H9 (cell line): ENCODE data around the gene SLC25A42. TPM values are rescaled to one million over a fixed set of nuclear protein-coding genes. Genes with fewer than 3 reads are reported as not detected.

Source experiments
- DNase-seq: peaks from one replicate; pipeline ENCODE4 v3.0.0-alpha.2; 2017
- H2AFZ ChIP-seq: one replicate; pipeline ENCODE4 v1.6.1; 2013; ENCODE audit warnings: mild to moderate bottlenecking, low read length, control low read depth, moderate library complexity
- H2AK5ac ChIP-seq: 2 replicates; pipeline ENCODE4 v1.6.1; 2013; ENCODE audit warnings: low read length, control low read depth, mixed read lengths; ENCODE audit not compliant: insufficient read length
- H2BK120ac ChIP-seq: one replicate; pipeline ENCODE4 v1.6.1; 2013; ENCODE audit warnings: low read depth, mild to moderate bottlenecking, low read length, control low read depth, inconsistent platforms; ENCODE audit not compliant: poor library complexity, severe bottlenecking
- H2BK12ac ChIP-seq: 2 replicates; pipeline ENCODE4 v1.6.1; 2013; ENCODE audit warnings: low read length, control low read depth, mixed read lengths, low read depth; ENCODE audit not compliant: insufficient read length
- H2BK15ac ChIP-seq: 2 replicates; pipeline ENCODE4 v1.6.1; 2013; ENCODE audit warnings: low read depth, low read length, control low read depth
- H2BK20ac ChIP-seq: one replicate; pipeline ENCODE4 v1.6.1; 2013; ENCODE audit warnings: low read depth, mild to moderate bottlenecking, low read length, control low read depth, inconsistent platforms; ENCODE audit not compliant: poor library complexity, severe bottlenecking
- H2BK5ac ChIP-seq: 2 replicates; pipeline ENCODE4 v1.6.1; 2013; ENCODE audit warnings: low read length, control low read depth, mixed read lengths; ENCODE audit not compliant: insufficient read length
- H3K14ac ChIP-seq: 2 replicates; pipeline ENCODE4 v1.6.1; 2013; ENCODE audit warnings: low read length, control low read depth; ENCODE audit not compliant: insufficient read depth
- H3K18ac ChIP-seq: 2 replicates; pipeline ENCODE4 v1.6.1; 2013; ENCODE audit warnings: low read depth, mild to moderate bottlenecking, mixed read lengths, low read length, control low read depth; ENCODE audit not compliant: insufficient read length
- H3K23ac ChIP-seq: 2 replicates; pipeline ENCODE4 v1.6.1; 2013; ENCODE audit warnings: low read length, control low read depth, mixed read lengths, low read depth; ENCODE audit not compliant: insufficient read length
- H3K23me2 ChIP-seq: 2 replicates; pipeline ENCODE4 v1.6.1; 2013; ENCODE audit warnings: low read depth, mild to moderate bottlenecking, mixed read lengths, low read length, control low read depth; ENCODE audit not compliant: insufficient read length, poor library complexity, severe bottlenecking
- H3K27ac ChIP-seq: 2 replicates; pipeline ENCODE4 v1.5.1; 2013; ENCODE audit warnings: low read length, control low read depth, mixed read lengths, low read depth; ENCODE audit not compliant: insufficient read length
- H3K27me3 ChIP-seq: 2 replicates; pipeline ENCODE4 v1.6.1; 2013; ENCODE audit warnings: low read length, control low read depth, inconsistent platforms; ENCODE audit not compliant: insufficient read depth
- H3K4ac ChIP-seq: 2 replicates; pipeline ENCODE4 v1.6.1; 2013; ENCODE audit warnings: low read depth, mild to moderate bottlenecking, control low read depth, inconsistent platforms, low read length, moderate library complexity
- H3K4me1 ChIP-seq: 2 replicates; pipeline ENCODE4 v1.6.1; 2013; ENCODE audit warnings: low read length, control low read depth, inconsistent platforms; ENCODE audit not compliant: insufficient read depth
- H3K4me2 ChIP-seq: 2 replicates; pipeline ENCODE4 v1.6.1; 2013; ENCODE audit warnings: low read length, control low read depth, mixed read lengths; ENCODE audit not compliant: insufficient read length, insufficient read depth
- H3K56ac ChIP-seq: 2 replicates; pipeline ENCODE4 v1.6.1; 2013; ENCODE audit warnings: low read depth, mild to moderate bottlenecking, mixed read lengths, low read length, control low read depth; ENCODE audit not compliant: insufficient read length
- H3K79me1 ChIP-seq: 2 replicates; pipeline ENCODE4 v1.6.1; 2013; ENCODE audit warnings: low read depth, mild to moderate bottlenecking, moderate library complexity, low read length, control low read depth, inconsistent platforms; ENCODE audit not compliant: insufficient read depth, poor library complexity, severe bottlenecking
- H3K79me2 ChIP-seq: 2 replicates; pipeline ENCODE4 v1.6.1; 2013; ENCODE audit warnings: low read length, control low read depth, inconsistent platforms; ENCODE audit not compliant: insufficient read depth
- H3K9ac ChIP-seq: 2 replicates; pipeline ENCODE4 v1.6.1; 2013; ENCODE audit warnings: low read length, control low read depth, mixed read lengths; ENCODE audit not compliant: insufficient read length; ENCODE audit errors: extremely low read depth
- H3K9me3 ChIP-seq: one replicate; pipeline ENCODE4 v1.6.1; 2013; ENCODE audit warnings: low read depth, low read length, inconsistent platforms; ENCODE audit not compliant: control insufficient read depth
- H3T11ph ChIP-seq: one replicate; pipeline ENCODE4 v1.6.1; 2013; ENCODE audit warnings: mild to moderate bottlenecking, low read length, control low read depth, inconsistent platforms
- H4K20me1 ChIP-seq: one replicate; pipeline ENCODE4 v1.6.1; 2013; ENCODE audit not compliant: control insufficient read depth, insufficient read length, insufficient read depth
- H4K5ac ChIP-seq: 2 replicates; pipeline ENCODE4 v1.6.1; 2013; ENCODE audit warnings: low read depth, mild to moderate bottlenecking, mixed read lengths, low read length, control low read depth; ENCODE audit not compliant: insufficient read length
- H4K8ac ChIP-seq: replicated peaks from 2 replicates; pipeline ENCODE4 v1.6.1; 2013; ENCODE audit warnings: low read length, control low read depth, mixed read lengths, low read depth; ENCODE audit not compliant: insufficient read length
- H4K91ac ChIP-seq: 2 replicates; pipeline ENCODE4 v1.6.1; 2013; ENCODE audit warnings: low read depth, mild to moderate bottlenecking, moderate library complexity, mixed read lengths, low read length, control low read depth; ENCODE audit not compliant: insufficient read length
- H3K27ac Mint-ChIP-seq, 3 experiments: 2 replicates in 2 of 3; 3 replicates in 1 of 3; pipeline ENCODE4 v1.8.0; 2020 to 2021; ENCODE audit warnings: mixed read lengths in 3 of 3, mild to moderate bottlenecking in 1 of 3, moderate library complexity in 1 of 3
- H3K27me3 Mint-ChIP-seq: 2 replicates; pipeline ENCODE4 v1.8.0; 2021; ENCODE audit warnings: low read depth, mild to moderate bottlenecking, moderate library complexity, mixed read lengths
- H3K36me3 Mint-ChIP-seq, 3 experiments: 2 replicates in 2 of 3; 3 replicates in 1 of 3; pipeline ENCODE4 v1.8.0; 2020 to 2021; ENCODE audit warnings: low read depth in 3 of 3, mixed read lengths in 3 of 3; ENCODE audit not compliant: insufficient read depth in 1 of 3
- H3K4me1 Mint-ChIP-seq, 2 experiments: 2 replicates each; pipeline ENCODE4 v1.8.0; 2020; ENCODE audit warnings: mixed read lengths in 2 of 2
- H3K4me3 Mint-ChIP-seq, 2 experiments: 2 replicates in 1 of 2; 3 replicates in 1 of 2; pipeline ENCODE4 v1.8.0; 2020 to 2021; ENCODE audit warnings: mild to moderate bottlenecking in 2 of 2, mixed read lengths in 2 of 2, moderate library complexity in 1 of 2
- H3K9me3 Mint-ChIP-seq, 2 experiments: 2 replicates in 1 of 2; 3 replicates in 1 of 2; pipeline ENCODE4 v1.8.0; 2020; ENCODE audit warnings: mild to moderate bottlenecking in 2 of 2, mixed read lengths in 2 of 2, moderate library complexity in 1 of 2
- WGBS: extraction: QIAGEN DNeasy Blood & Tissue Kit; methylation state at CpG from one replicate; pipeline ENCODE4 v1.1.7; 2013; ENCODE audit warnings: missing lambda C conversion rate, low lambda C conversion rate, mixed read lengths; ENCODE audit not compliant: insufficient read length; ENCODE audit errors: extremely low coverage; 5-methylcytosine and 5-hydroxymethylcytosine counted together
- total RNA-seq: library from RNA; stranded (reverse); gene quantifications from 2 replicates; pipeline ENCODE4 v1.2.1, GENCODE V29; 2021
- TF ChIP-seq, protein P1 (sequence below): fragments of 200-600 bp; sonication (generic); conservative IDR thresholded peaks from 3 replicates; pipeline ENCODE4 v1.8.0; 2021; ENCODE audit warnings: antibody characterized with exemption, mild to moderate bottlenecking

The SLC25A42 gene
- total RNA-seq, 1 experiment from 2014 or later = 3.6 TPM

DNA sequence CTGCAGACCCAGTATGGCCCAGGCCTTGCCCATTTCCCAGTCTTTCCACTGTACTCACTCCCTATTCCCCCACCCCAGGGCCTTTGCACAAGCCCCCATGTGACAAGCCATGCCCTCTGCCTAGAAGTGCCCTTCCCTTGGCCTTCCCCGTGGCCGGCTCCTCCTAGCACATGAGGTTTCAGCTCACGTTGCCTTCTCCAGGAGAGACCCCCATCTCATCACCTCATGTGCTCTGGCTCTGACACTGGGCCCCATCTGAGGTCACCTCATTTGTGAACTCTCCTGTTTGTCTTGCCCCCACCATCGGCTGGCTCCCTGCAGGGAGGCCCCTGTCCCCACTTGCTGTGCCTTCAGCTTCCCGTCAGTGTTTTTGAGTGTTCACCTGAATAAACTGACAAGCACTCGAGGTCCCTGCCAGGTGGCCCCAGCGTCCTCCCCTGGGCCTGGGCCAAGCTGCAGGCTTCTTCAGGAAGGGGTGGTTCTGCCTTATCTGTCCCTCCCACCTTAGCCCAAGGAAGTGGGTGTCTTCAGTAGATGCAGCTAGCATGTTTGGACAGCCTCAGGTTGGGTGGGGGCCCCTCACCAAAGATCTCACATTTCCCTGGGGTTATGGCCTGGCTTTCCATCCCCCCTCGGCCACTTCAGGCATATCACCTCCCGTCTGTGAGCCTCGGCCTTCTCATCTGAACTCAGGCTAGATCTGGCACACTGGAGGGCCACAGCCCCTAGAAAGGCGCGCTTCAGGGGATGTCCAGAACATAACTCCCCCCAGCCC lies 3.8 kb upstream of the SLC25A42 start:
- Mint-ChIP-seq H3K9me3 (no peaks in the 10 kb centered on the region; a peak in 1 of 5 replicates), H3K27me3 (peaks cover 11% of the 10 kb centered on the region), H3K27ac (peak overlapping the region in 1 of 3 experiments; percentile 89; a peak in 2 of 7 replicates), H3K4me3 (no peak overlapping the region), H3K4me1 (peaks cover 18 to 20% of the 10 kb centered on the region in 2 experiments), H3K36me3 (peaks cover 19 to 53% (median 36%) of the 10 kb centered on the region in 3 experiments)
- Histone ChIP-seq H3K9me3 (no peaks in the 10 kb centered on the region), H4K5ac (no peak overlapping the region), H2AK5ac (no peak overlapping the region), H3K4ac (no peak overlapping the region), H3K23ac (no peak overlapping the region), H4K20me1 (no peaks in the 10 kb centered on the region), H3K4me2 (no peak overlapping the region), H4K91ac (no peak overlapping the region), H2AFZ (no peak overlapping the region), H3K4me1 (no peaks in the 10 kb centered on the region; the same call in 1 of the 2 replicates), H2BK15ac (no peak overlapping the region), H3K79me2 (no peaks in the 10 kb centered on the region), H3K27ac (no peak overlapping the region), H3T11ph (no peak overlapping the region), H2BK5ac (no peak overlapping the region), H2BK120ac (no peak overlapping the region), H3K79me1 (no peaks in the 10 kb centered on the region), H2BK12ac (no peak overlapping the region), H3K27me3 (peaks cover 6% of the 10 kb centered on the region; the same call in 1 of the 2 replicates), H3K9ac (no peak overlapping the region), H3K23me2 (peaks cover 4% of the 10 kb centered on the region), H4K8ac (no peak overlapping the region), H2BK20ac (no peak overlapping the region), H3K14ac (no peak overlapping the region), H3K56ac (no peak overlapping the region), H3K18ac (no peak overlapping the region)
- DNase-seq = no peak
- WGBS = no CpG with 5 or more reads among the region's 12 CpGs
- TF ChIP-seq, protein P1, sequence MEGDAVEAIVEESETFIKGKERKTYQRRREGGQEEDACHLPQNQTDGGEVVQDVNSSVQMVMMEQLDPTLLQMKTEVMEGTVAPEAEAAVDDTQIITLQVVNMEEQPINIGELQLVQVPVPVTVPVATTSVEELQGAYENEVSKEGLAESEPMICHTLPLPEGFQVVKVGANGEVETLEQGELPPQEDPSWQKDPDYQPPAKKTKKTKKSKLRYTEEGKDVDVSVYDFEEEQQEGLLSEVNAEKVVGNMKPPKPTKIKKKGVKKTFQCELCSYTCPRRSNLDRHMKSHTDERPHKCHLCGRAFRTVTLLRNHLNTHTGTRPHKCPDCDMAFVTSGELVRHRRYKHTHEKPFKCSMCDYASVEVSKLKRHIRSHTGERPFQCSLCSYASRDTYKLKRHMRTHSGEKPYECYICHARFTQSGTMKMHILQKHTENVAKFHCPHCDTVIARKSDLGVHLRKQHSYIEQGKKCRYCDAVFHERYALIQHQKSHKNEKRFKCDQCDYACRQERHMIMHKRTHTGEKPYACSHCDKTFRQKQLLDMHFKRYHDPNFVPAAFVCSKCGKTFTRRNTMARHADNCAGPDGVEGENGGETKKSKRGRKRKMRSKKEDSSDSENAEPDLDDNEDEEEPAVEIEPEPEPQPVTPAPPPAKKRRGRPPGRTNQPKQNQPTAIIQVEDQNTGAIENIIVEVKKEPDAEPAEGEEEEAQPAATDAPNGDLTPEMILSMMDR = no peak
